Measurements from ENCODE around the gene CNOT4.
A peak's percentile ranks its signal among the peaks of the same experiment; 100 is the strongest.
"Not testable (repeated sequence)": the region's sequence is repeated elsewhere in the genome, so short reads cannot be mapped to it uniquely, and the experiment has no call there.

The CNOT4 gene

DNA sequence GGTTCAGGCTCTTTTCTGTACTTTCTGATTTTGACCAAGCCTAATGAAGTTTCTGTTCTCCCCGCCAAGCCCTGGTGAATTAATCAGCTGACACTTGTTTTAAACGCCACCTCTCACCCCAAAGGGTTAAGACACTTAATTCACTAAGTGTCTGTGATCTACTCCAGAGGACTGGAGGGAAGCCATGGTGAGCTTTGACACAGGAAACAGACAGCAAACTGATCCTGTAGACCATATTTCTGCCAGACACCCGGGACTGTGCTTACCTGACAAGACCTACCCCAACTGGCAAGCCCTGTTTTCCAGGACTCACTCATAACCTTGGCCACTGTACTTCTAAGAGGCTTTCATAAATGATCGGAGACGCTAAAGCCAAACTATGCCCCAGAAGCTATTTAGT is 150.3 kb downstream of the CNOT4 start:
- no peak for DNase-seq

DNA sequence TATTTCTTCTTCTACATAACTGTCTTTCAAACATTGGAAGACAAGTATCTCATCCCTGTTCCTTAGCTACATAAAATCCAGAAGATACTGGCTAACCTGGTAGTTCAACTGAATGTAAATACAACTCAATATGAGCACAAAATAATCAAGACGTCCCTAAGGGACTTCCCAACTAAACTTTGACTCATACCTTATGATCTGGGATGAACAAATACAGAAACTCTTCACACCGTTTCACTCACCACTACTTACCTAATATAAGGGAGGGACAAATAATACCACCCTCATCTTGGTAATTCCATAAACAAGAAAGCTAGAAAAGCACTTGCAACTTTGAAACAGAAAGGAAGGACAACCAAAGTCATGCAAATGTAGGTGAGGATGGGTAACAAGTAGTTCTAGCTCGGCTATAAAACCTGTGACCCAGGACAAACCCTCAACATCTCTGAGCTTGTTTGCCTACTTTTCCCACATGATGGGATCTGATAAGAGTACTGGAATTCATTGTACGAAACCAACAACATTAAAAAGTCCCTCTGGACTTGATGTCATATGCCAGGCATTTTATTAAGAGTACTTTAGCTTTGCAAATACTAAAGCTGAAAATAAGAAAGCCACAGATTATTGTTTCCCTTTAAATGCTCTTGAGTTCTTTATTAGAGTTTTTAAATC is 154.4 kb downstream of the CNOT4 start:
- DNase-seq: no peak

DNA sequence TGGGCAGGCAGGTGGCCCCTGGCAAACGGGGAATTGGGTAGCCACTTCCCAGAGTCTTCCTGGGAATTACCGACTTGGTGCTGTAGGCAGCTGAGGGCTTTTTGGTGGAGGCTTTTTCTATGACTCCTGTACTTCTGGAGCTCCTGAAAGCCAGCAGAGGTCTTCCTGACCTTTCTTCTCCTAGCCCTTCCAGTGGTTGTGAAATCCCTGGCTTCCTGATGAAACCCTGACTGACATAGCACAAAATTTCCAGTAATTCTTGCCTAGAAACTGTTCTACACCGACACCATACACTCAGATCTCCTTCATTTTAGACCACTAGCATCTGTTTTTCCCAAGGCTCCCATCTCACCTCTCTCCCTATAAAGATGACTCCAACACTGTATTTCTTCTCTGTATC is 156.1 kb downstream of the CNOT4 start:
- DNase-seq: no peak

DNA sequence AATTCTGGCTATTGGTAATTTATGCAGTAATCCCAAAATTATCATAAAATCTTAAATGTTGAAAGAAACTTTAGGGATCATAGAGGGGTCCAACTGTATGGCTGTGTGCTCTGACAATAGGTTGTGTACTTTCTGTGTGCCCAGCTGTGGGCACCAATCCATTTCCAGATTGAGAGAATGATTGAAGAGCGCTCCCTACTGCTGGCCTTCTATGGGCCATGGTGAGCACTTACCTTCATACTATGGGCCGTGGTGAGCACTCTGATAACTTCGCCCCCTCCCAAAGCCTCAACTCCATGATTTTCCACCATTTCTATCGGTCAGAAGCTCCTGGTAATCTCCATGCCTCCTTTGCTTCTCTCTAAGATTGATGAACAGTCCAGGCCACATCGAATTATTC is 157.6 kb downstream of the CNOT4 start:
- DNase-seq: no peak

DNA sequence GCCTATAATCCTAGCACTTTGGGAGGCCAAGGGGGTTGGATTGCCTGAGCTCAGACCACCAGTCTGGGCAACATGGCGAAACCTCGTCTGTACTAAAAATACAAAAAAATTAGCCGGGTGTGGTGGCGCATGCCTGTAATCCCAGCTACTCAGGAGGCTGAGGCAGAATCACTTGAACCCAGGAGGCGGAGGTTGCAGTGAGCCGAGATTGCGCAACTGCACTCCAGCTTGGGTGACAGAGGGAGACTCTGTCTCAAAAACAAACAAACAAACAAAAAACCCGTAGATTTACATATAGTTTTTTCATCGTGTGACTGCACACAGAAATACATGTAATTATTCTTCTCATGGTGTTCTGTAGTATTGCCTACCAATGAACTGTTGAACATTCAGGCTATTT is 158.8 kb downstream of the CNOT4 start:
- not testable (repeated sequence) for DNase-seq

DNA sequence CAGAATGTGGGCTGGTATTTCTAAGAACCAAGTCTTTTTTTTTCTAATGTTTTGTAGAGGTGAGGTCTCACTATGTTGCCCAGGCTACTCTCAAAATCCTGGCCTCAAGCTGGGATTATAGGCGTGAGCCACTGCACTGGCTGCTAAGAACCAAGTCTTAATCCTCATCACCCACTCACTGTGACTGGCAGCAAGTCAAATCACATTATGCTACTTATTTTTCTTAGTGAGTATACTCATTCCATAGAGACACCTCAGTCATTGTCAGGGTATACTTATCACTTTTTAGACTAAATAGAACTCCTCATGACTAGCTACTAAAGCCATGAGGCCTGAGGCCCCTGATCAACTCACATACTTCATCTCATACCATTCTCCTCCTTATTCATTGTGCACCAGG is 160.2 kb downstream of the CNOT4 start:
- no peak for DNase-seq

DNA sequence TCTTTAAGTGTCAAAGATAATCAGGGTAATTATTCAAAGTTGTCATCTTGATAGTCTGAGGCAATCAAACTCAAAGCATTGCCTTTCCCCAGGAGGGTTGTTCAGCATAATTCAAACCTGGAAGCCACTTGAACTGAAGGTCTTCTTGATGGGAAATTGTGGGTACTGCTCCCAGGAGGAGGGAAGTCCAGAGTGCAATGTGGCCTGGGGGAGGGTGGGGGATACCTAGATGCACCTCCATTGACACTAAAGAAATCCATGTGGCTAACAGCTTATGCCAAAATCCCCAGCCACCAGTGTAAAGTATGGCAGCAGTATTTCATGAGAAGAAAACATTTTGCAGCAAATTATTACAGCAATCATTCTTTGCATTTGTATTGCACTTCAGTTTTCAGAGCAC is 161.4 kb downstream of the CNOT4 start:
- DNase-seq: no peak

DNA sequence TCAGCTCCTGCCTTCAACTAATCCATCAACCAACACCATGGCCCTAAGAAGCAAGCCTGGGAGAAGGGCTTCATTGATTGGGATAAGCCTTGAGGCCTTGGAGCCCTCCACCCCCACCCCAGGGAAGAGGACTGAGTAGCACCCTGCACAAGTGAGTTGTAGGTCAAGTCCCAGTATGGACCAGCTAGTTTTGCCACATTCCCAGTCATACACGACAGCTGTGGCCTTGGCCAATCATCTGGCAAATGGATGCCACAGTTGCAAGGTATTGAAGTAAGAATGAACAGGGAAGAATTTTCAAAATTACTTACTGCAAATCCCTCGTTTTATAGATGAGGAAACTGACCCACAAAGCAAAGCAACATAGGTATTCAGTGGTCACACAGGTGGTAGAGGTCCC is 166.5 kb downstream of the CNOT4 start:
- DNase-seq: no peak

DNA sequence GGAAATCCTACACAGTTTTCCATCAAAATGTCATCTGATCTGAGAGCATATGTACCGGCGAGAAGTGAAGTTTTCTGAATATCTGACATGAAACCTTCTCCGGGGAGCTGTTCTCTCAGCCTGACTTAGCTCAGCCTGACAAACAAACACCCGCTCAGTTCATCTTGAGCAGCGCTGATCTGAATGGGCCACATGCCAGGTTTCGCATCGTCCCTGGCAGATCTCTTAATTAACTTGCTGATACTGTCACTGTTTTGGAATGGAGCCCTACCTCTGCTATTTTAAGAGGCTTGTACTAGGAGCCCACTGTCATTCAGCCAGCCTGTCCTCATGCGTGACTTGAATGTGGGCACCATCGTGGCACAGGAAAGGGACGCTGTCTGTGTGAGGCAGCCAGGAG is 167.0 kb downstream of the CNOT4 start:
- DNase-seq: no peak

DNA sequence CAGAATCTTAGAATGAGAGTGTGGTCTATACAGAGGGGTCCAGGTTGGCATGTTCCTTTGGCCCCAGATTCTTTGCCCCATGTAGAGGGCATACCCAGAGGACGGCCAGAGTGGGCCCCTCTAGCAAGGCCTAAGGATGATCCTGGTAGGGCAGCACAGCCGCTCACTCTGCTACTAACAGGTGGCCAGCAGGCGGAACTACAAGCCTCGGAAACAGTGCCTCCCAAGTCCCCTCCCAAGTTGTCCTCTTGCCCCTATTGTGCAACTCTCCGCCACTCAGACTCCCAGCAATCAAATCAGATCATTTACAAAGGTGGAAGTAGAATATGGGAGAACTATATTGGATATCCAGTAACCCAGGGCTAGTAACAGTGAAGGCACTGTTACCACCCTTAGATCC is 168.9 kb downstream of the CNOT4 start:
- DNase-seq: no peak

DNA sequence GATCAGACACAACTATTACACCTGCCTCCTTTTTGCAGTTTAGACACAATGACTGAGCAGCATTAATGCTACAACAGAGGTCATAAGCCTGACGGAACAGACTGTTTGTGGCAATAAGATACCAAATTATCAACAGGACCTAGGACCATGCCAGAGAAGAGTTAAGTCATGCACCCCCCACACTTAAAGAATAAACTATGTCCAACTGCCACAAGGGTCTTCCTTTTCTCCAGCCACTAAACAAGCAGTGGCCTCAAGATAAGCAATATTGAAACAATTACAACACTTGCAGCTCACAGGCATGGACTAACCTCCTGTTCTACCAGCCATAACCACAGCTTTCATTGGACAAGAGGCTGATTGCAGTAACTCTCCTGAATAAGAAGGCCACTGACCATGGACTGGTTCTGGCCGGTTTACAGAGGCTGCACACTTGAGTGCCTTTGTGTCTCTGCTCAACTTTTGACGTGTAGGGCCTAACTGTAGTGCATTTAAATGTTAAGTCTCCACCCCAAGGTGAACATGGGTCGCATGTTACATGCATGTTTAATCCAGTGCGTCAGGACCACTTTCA is 171.8 kb downstream of the CNOT4 start:
- no peak for DNase-seq

DNA sequence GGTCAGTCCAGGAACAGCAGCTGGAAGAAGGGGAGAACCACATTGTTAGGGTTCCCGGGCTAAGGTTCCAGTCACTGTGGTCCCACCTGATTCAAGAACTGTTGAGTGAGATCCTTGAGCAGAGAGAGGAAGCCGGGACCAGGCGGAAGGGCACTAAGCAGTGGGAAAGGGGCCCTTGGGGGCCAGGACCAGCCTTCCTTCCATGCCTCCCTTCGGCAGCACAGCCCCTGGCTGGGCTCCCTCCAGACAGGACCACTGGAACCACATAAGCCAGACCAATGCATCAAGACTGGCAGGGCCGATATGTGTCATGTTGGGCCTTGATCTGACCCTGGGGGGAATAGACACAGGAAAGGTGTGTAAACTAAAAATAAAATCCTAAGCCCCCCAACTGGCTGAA is 172.4 kb downstream of the CNOT4 start:
- no peak for DNase-seq

DNA sequence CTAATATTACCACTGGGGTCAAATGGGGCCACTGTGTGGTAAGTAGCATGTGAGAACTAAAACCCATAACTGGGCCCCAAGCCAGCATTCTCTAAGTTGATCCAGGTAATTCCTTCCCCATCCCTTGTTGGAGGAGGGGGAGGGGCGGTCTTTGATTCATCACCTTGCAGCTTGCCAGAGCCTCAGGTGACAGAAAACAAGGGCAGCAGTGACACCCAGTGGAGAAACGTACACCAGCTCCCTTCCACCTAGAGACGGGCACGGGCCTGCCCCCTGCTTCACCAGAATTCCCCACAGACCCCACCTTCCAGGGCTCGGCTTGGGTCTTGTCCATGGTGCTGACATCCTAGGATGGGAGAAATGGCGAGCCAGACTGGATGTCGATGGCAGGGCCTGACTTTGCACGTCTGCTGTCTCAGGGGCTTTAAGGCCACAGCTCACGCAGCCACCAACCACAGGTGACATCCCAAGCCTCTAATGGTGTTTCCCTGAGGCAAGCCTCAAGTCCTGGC is 174.2 kb downstream of the CNOT4 start:
- peak; percentile 5 for DNase-seq

DNA sequence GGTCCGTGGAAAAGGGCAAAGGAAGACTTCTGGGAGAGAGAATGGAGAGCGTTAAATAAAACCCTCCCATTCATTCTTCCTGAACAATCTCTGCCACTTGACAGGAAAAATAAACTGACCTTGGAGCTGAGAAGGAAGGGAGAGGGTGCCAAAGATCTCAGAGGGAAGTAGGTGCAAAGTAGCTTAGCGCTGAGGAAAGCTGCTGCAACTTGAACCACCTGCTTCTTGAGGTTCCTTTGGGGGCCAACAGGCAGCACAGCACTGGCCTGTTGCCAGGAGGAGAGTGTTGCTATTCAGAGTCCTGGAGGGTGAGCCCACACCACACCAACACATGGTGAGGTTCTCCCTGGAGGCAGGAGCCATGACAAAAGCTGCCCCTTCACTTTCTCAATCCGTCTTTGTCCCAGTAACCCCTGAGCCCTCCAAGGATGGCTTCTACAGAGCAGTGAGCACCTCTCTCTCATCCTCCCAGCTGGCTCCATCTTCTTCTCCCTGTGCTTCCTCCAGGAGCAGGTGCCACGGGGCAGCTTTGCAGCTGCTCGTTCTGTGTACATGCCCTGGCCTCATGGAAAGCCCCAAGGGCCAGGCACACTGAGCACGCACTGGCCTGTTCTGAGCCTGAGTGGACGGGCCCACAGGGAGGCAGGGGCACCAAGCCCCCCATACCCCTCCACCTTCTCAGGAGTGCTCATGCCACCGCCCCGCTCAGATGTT is 174.9 kb downstream of the CNOT4 start:
- DNase-seq: no peak

DNA sequence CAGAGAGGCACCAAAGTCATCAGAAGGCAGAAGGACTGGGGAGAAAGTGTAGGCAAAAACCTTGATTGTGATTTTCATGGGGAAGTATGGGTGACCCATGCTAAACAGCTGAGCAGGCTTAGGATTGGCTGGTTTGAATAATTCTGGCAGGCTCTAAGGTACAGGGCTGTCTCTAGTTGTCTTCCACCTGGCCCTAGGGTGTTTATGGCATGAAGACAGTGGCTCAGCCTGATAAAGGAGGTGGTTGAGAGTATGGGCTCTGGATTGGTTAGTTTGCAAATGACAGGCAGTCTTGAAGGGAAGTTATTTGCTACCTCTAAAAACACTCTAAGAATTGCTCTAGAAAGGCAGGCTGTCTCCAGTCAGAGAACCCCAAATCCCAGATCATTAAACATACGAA is 176.0 kb downstream of the CNOT4 start:
- no peak for DNase-seq

DNA sequence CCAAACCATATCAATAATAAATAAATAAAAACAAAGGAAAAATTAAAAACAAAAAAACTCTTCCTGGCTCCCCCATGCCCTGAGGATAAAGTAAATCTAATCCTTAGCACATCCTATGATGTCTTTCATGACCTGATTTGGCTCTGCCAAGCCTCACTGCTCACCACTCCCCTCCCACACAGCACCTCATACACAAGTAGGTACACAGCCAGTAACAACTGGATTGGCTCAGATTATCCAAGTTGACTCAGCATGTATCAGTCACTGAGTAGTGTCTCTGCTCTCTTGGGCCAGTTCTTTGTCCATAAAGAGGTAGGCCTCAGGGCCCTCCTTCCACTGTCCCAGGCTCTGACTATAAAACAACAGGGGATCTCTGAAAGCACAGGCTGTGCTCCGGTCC is 176.7 kb downstream of the CNOT4 start:
- DNase-seq: no peak

DNA sequence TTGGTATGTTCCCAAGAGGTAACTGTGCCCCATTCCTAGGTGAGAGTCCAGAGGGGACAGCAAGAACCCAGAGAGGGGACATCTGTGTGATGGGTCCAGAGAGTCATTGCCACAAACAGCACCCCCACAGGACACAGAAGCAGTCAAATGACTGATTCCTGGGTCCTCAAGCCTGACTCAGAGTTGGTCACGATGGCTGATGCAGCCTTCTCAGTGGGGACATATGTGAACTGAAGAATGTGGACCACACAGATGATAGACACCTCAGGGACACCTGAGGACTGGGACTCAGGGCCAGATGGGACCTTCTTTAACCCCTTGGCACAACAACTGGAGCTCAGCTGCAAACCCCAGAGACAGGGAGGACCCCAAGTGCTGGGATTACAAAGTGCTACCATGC is 179.8 kb downstream of the CNOT4 start:
- no peak for DNase-seq

DNA sequence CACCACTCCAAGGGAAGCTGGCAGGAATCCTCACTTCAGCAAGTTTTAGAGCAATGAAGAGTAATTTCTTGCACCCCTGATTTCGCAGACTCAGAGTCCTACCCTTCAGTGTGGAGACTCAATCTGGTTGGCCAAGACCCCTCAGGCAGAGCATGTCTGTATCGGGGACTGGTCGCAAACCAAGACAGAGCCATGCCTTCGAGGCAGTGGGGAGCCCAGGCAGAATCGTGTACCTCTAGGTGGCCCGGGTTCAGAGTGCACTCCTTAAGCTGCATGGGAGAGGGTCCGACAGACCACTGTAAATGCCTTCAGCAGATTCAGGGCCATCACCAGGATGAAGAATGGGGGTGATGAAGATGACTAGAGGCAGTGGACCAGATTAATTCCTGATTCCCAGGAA is 181.4 kb downstream of the CNOT4 start:
- DNase-seq: no peak

DNA sequence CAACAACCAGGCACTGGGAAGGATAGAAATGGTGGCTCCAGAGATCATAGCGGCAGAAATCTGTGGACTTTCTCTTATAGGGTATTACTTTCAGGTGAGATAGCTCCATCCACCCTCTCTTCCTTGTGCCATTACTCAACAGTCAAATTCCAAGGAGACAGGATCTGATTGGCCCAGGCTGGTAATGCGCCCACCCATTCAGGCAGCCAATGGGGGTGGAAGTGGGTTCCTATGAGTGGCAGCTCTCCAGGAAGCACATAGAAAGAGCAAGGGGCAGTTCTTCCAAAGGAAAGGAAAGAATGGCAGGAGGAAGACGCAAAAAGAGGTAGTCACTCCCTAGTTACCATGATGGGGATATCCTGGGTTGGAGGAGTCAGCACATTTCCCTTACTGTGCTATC is 181.8 kb downstream of the CNOT4 start:
- DNase-seq: no peak

DNA sequence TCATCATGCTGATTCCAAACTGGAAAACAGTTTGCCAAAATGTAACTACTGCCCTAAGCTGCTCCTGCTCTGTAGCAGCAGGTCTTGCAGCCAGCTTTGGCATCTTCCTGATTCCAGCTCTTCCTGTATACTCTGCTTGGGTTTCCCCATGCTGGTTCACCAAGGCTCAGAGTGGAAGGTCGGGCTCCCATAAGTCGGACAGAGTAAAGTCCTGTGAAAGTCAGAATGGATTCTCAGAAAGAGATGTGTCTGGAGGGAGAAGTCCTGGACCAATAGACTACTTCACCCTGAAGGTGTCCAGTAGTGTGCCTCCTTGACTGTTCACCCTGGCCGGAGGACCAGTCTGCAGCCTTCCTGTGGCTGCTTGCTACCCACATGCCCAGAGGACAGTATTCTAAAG is 182.4 kb downstream of the CNOT4 start:
- no peak for DNase-seq

DNA sequence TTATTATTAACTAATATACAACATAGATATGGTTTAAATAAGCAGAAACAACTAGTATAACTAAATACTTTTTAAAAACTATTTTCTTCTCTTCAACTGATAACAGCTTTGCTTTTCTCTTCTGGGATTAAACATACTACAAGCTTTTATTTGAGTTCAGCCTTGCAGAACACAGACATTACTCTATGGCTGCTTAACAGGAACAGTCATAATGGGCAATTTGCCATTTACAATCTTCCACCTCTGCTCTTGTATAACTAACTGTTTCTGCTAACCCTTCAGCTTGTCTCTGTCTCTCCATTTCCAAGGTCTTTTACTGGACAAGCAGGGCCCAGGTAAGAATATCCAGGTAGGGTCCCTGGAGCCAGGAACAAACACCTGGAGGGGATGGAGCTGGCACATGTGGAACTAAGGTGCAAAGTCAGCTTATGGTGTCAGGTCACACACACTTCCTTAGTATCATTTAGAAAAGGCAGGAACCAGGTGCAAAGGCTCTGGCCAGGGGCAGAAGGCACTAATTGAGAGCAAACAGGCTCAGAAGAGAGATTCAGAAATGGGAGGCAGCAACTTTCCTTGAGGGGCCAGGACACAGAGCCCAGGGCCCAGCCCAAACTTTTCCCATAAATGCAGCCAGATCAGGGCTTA is 183.1 kb downstream of the CNOT4 start:
- no peak for DNase-seq

DNA sequence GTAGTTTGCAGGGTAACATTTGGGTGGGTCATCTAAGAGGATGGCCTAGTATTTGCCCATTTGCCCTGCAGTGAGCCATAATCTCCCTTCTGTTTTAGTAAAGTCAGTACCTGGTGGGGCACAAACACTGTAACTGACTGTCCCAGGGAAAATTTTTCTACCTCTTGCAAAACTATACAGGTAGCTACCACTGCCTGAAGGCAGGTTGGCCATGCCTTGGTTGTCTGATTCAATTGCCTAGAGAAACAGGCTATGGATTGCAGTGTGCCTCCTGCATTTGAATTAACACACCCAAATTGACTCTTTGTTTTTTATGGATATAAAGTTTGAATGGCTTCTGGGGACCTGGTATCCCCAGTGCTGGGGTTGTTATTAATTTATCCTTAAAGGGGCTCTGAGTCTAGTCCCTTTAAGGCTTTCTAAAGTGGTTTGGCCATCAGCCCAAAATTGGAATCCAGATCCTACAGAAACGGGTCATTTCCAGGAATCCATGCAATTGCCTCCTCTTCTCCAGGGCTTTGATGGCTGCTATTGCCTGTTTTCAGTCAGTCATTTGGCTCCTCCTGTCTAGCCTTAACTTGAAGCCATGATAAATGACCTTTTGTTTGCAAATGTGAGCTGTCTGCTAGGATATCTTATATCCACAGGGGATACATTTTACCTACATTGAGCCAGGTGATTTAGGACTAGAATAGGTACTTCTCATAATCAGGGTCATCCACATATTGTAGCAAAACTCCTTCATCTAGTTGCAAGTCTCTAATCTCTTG is 187.1 kb downstream of the CNOT4 start:
- DNase-seq: no peak

DNA sequence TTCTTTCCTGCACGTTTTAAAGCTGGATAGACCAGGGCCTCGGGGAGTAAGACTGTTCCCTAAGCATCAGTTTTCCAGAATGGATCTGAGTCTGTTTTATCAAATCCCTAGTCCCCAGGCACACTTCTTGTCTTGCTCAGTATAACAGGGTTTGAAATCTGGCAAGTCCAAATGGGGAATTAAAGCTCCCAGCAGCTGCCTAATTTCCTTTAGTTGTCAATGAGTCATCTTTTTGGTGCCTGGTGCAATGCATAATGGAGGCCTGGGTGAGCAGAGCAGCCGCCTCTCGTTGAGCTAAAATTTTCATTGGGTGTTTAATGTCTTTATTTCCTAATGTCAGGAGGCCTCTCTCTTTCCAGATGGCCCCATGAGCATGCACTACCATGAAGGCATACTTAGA is 188.3 kb downstream of the CNOT4 start:
- no peak for DNase-seq
